ENCODE data around the gene USP7.
"Not testable (repeated sequence)": the region's sequence is repeated elsewhere in the genome, so short reads cannot be mapped to it uniquely, and the experiment has no call there.

USP7 gene

DNA sequence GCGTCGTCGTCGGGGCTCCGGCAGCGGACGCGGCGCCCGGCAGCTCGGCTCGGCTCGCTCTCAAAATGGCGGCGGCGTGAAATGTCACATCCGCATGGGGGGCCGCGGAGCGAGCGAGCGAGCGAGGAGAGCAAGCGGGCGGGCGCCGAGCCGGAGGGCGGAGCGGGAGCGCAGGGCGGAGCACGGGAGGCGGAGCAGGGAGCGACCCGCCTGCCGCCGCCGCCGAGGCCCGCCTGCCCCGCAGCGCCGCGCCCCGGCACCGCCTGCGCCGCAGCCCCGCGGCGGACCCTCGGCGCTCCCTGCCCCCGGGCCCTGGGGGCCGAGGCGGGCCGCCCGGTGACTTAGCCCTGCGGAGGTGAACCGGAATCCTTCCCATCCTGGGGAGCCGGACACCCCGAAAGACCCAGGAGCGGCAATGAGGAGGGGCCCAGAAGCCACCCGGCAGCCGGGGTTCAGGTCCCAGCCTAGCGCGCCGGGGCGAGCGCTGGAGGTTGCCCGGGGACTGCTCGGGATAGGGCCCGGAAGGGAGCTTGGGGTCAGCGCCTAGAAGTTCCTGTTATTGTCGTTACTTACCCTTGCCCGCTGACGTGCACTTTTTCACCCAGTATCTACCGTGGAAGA is at the start of gene USP7:
Gene USP7 (minus strand): TSS at position 86 of the 621 bp plus-strand sequence. CDS start 621 bp downstream, outside the sequence.
- peak; percentile 71 for DNase-seq

DNA sequence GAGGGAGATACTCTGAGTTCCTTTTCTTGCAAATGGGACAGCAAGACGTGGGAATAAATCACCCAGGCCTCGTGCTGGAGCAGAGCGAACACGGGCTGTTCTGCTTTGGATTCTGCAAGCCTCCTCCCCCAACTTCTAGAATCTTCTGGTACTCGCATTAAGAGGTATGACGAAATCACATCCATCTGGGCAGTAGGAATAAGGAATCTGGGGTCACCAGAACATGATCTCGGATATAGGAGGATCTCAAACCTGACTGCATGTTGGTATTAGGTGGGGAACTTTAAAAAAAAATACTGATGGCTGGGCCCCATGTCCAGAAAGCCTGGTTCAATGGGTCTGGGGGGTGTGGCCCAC is 49.8 kb upstream of the USP7 start:
- no peak for DNase-seq

DNA sequence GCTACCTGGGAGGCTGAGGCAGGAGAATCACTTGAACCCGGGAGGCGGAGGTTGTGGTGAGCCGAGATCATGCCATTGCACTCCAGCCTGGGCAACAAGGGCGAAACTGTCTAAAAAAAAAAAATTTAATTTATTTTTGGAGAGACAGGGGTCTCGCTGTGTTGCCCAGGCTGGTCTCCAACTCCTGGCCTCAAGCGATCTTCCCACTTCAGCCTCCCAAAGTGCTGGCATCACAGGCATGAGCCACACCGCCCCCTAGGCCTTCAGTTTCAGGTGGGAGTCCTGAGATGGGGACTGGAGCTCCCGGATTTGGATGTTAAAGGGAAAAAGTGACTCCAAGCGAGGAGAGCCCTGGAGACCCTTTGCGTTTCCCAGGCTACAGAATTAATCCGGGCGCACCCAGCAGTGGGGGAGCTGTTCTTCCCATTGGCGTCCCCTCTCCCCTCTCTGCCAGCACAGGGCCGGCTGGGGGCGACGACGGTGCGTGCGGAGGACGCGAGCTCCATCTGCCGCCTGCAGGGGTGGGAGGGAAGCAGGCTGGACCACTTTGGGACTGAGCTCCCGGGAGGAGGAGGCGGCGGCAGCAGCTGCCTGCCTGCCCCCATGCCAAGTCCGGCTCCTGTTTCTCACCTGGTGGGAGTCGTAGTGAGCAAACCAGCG is 49.3 kb upstream of the USP7 start:
- DNase-seq = no peak

DNA sequence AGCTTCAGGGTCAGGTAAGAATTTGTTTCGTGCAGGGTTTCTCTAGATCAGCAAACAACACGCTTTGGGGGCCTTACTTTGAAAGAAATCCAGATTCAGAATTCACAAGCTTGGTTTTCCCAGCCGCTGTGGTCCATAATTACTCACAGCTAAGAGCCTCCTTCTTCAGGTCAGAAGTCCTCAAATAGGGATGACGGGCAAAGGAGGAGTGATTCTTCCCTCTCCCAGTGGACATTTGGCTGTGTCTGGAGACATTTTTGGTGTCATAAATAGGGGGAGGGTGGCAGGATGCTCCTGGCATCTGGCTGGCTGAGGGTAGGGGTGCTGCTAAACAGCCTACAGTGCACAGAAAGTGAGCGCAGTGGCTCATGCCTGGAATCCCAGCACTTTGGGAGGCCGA is 48.6 kb upstream of the USP7 start:
- no peak for DNase-seq

DNA sequence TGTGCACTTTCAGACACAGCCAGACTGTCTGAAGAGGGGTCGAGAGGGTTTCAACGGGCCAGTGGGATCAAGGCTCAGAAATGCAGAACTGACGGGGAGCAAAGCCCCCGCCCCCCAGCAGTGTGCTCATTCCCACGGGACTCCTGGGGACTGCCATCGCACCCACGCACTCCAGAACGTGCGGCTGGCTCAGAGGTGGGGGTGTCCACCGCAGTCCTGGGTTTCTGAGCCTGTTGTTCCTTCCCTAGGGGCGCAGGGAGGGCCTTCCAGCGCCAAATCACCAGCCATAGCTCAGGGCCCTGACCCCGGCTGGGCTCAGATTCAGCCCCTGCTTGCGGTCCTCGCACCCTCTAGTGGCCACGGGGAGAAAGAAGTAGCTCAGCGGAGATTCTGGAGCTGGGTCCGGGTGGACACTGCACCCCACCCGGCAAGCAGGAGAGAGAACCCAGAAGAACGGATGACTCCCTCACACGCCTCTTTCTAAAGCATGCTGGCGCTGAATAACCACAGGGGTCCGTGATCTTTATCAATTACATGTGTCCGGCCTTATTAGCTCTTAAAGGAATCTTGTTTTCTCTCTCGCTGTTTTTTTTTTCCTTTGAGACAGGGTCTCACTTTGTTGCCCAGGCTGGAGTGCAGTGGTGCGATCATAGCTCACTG is 45.0 kb upstream of the USP7 start:
- peak; percentile 34 for DNase-seq

DNA sequence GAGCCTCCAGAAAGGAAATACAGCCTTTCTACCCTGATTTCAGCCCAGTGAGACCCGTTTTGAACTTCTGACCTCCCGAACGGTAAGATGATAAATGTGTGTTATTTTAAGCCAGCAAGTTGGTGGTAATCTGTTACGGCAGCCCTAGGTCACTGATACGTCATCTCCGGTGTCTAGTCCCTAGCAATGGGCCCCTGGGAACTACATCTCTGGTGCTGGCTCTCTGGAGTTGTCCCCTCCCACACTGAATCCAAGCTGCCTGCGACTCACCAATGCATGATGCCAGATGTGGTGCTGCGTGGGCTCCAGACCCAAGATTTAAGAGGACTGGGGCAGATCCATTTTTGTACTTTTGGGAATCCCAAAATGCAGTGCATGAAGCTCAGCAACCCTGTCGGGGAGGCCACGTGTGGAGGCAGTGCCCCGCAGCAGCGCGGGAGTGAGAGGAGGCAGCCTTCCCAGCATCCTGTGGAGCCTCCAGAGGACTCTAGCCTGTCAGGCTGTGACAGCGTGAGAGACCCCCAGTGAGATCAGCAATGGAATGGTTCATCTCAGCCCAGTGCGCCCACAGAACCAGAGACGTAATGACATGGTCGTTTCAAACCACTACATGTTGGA is 43.6 kb upstream of the USP7 start:
- no peak for DNase-seq

DNA sequence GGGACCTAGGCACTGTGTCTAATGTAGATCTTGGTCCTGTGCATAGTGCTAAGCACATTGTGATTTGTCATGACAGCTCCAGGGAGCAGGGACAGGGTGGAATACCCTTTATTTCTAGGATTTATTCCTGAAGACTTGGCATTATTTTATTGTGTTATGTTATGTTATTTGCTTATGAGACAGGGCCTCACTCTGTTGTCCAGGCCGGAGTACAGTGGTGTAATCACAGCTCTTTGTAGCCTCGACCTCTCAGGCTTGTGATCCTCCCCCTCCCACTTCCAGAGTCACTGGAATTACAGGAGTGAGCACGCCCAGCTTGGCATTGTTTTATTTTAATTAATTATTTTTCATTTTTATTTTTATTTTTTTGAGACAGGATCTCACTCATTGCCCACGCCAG is 40.5 kb upstream of the USP7 start:
- DNase-seq = no peak

DNA sequence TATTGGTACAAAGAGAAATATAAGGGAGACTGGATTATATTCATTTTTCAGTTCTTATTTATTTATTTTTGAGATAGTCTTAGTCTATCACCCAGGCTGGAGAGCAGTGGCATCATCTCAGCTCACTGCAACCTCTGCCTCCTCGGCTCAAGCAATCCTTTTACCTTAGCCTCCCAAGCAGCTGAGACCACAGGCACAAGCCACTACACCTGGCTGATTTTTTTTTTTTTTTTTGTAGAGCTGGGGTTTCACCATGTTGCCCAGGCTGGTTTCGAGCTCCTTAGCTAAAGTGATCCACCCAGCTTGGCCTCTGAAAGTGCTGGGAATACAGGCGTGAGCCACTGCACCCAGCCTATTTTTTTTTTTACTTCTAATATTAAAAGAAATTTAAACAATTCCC is 40.1 kb upstream of the USP7 start:
- no peak for DNase-seq

DNA sequence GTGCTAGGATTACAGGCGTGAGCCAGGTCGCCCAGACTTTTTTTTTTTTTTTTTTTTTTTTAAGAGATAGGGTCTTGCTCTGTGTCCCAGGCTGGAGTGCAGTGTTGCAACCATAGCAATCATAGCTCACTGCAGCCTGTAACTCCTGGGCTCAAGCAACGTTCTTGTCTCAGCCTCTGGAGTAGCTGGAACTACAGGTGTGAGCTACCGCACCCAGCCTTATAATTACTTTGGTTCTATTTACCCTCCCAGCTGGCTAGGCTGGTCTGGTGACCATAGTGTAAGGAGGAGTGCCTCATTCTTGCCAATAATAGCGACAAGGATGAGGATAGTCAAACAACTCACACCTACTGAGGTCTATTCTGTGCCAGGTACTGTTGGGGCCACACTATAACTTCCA is 39.6 kb upstream of the USP7 start:
- no peak for DNase-seq

DNA sequence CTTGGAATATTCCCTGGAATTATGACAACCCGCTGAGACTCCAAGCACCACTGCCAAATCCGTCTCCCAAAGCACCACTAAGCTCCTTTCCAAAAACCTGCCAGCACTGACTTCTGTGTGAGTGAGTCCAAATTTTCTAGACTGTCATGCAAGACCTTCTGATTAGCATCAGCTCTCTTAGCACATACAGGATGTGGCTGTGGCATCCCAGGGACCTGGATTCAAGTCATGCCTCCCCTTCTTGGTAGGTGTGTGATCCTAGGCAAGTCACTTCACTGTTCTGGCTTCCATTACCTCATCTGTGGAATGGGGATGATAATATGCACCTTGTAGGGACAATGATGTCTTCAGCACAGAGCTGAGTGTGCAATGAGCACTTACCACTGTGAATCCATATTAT is 38.3 kb upstream of the USP7 start:
- no peak for DNase-seq

DNA sequence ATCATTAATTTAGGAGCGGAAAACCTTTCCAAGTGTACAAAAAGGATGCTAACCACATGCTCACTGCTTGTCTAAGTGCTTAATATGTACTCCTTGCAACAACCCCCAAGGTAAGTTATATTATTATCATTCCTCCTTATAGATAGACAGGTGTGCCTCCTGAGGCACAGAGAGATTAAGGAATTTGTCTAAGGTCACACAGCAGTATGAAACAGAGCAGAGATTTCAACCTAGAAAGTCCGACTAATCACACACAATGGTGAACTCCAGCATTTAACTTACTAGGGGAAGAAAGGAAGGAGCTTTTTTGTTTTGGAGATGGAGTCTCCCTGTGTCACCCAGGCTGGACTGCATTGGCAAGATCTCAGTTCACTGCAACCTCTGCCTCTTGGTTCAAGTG is 37.0 kb upstream of the USP7 start:
- no peak for DNase-seq

DNA sequence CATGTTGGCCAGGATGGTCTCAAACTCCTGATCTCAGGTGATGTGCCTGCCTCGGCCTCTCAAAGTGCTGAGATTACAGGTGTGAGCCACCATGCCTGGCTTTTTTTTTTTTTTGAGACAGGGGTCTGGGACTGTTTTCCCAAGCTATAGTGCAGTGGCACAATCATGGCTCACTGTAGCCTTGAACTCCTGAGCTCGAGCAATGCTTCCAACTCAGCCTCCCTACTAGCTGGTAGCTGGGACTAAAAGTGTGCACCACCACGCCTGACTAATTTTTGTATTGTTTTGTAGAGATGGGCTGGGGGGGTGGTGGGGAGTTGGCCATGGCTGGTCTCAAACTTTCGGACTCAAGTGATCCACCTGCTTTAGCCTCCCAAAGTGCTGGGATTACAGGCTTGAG is 36.1 kb upstream of the USP7 start:
- no peak for DNase-seq

DNA sequence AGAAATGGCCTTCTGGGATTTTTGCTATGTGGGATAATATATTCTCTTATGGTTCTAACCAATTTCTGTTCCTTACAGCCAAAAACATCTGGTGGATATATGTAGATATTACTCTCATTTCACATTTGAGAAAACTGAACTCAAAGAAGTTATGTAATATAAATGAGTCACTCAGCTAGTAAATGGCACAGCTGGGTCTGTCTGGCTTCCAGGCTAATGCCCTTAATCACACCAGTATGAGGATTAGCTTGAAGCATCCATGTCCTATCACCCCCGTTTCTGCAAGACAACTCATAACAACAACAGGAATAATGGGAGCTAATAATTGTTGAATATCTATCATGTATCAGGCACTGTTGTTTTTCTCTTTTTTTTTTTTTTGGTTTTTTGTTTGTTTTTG is 34.4 kb upstream of the USP7 start:
- no peak for DNase-seq

DNA sequence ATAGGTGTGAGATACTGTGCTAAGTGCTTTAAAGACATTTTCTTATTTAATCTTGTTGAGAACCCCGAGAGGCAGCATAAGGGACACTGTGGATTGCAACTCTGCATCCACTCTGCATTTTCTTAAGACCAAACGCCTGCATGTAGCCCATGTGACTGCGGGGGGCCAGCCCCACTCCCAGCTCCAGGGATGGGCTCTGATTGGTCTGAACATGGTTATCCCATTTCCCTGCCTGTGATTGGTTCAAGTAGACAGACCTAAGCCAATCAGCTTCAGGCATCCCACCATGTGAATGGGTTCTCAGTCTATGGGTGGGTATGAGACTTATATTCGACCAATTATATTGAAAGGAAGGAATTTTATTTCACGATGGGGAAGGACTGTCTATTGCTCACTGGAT is 33.2 kb upstream of the USP7 start:
- DNase-seq = no peak

DNA sequence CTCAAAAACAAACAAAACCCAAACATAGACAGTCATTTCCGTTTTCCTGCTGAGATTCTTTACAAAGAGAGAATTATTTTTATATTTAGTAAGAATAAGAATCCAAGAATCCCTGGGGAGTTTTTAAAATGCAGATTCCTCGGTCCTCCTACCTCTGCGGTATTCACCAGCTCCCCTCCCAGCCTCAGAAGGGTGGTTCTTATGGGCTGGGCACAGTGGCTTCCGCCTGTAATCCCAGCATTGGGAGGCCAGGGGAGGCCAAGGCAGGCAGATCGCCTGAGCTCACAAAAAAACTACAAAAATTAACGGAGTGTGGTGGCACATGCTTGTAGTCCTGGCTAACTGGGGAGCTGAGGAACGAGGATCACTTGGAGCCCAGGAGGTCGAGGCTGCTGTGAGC is 26.7 kb upstream of the USP7 start:
- no peak for DNase-seq

DNA sequence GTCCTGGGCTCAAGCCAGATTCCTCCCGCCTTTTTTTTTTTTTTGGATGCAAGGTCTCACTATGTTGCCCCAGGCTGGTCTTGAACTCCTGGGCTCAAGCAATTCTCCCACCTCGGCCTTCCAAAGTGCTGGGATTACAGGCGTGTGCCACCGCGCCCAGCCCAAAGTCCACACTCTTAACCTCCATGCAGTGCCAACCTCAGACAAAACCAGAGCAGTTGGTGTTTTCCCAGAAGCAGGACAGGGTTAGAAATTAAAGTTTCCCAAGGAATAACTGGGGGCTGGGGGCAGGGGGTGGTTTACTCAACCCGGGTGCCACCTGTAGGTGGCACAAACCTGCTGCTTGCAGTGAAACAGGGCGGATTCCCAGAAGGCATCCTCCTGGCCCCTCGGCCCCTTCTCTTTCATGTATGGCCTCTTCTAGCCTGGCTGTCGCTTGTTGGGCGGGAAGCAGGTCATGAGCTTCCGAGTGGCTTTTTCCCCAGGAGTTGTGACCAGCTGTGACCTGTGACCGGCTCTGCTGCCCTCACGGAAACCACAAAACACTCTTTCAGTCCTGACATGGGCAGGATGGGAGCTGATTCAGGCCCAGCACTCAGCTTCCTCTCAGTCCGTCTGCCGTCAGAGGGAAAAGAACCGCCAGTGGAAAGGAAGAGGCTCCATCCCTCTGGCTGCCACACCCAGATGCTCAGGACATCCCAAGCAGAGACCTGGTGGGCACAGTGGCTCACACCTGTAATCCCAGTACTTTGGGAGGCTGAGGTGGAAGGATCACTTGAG is 25.6 kb upstream of the USP7 start:
- no peak for DNase-seq

DNA sequence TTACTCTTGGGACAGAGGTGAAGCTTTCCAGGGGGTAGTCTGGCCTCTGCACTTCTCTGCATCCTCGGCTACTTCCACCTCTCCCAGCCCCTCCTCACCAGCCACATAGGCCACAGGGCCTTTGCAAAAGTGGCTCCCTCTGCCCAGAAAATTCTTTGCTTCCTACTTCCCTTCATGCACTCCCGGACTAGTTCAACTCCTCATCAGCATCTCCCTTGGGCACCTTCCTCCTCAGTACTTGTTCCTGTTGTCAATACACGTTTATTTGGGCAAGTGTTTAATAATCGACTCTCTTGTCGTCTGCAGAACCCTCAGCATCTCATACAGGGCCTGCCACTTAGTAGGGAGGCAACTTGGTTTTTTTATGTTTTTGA is 23.1 kb upstream of the USP7 start:
- no peak for DNase-seq

DNA sequence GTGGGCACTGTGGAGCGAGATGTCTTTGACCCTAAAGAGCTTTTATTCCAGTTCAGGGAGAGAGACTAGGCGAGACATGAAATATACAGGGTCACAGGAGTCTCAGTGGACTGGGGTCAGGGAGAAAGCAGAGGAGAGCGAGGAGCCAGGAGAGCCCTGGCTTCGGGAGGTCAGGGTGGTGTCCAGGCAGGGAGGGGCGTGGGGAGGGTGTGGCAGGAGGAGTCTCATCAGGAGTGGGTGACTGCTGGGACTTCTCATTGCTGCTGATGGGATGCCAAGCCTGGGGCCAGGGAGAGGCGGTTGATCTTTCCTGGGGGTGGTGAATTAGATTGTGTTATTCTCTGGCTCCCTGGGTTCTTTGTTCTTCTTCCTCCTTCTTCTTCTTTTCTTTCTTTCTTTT is 22.4 kb upstream of the USP7 start:
- no peak for DNase-seq

DNA sequence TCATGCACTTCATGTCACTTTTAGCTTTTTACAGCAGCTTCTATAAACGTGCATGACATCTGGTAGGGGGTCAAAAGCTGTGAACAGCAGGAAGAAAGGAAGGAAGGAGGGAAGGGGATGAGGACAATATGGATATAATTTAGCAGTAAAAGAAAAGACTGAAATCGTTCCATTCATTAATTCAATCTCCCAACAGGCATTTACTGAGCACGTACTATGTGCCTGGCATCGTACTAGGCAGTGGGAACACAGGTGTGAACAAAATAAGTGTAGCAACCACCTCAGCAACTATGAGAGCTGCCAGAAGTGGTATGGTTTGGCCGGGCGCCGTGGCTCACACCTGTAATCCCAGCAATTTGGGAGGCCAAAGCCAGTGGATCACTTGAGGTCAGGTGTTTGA is 19.1 kb upstream of the USP7 start:
- no peak for DNase-seq

DNA sequence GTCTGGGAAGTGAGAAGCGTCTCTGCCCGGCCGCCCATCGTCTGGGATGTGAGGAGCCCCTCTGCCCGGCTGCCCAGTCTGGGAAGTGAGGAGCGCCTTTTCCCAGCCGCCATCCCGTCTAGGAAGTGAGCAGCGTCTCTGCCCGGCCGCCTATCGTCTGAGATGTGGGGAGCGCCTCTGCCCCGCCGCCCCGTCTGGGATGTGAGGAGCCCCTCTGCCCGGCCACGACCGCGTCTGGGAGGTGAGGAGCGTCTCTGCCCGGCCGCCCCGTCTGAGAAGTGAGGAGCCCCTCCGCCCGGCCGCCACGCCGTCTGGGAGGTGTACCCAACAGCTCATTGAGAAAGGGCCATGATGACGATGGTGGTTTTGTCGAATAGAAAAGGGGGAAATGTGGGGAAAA is 18.2 kb upstream of the USP7 start:
- not testable (repeated sequence) for DNase-seq

DNA sequence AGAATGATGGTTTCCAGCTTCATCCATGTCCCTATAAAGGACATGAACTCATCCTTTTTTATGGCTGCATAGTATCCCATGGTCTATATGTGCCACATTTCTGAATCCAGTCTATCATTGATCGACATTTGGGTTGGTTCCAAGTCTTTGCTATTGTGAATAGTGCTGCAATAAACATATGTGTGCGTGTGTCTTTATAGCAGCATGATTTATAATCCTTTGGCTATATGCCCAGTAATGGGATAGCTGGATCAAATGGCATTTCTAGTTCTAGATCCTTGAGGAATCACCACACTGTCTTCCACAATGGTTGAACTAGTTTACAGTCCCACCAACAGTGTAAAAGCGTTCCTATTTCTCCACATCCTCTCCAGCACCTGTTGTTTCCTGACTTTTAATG is 12.5 kb upstream of the USP7 start:
- DNase-seq = not testable (repeated sequence)

DNA sequence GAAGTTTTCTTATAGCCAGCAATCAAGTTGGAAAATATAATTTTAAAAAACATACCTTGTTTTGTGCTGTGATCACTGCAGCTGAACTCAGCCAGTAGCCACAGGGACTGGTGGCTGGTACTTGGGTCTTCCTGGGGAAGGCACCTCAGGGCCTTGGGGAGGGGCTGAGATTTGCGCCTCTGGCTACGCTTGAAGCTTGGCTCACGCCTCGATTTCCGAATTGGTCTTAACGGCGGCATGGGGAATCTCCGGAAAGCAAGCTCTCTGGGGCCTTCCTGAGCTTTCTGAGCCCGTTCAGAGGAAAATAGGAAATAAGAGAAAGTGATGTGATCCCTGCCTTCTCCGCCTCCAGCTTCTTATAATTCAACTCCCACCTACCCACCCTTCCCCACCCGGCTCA is 11.3 kb upstream of the USP7 start:
- no peak for DNase-seq

DNA sequence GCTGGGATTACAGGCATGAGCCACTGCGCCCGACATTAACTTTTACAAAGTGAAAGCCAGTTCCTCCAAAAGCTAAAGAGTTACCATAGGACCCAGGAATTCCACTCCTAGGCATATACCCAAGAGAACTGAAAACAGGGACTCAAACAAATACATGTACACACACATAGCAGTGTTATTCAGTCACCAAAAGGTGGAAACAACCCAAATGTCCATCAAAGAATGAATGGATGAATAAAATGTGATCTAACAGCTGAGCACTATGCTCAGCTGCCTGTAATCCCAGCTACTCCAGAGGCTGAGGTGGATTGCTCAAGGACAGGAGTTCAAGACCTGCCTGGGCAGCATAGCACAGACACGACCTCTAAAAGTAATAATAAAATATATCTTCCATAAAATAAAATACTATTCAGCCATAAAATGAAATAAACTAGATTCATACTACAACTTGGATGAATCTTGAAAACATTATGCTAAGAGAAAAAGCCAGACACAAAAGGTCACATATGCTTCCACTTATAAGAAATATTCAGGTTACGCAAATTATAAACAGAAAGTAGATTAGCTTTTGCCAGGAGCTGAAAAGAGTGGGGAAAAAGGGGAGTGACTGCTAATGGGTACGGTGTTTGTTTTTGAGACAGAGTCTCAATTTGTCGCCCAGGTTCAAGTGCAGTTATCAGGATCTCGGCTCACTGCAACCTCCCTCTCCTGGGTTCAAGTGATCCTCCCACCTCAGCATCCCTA is 9.3 kb upstream of the USP7 start:
- no peak for DNase-seq
